Erythroblast (primary cell): ENCODE results near the gene CCL18.

Experiments
- GATA1 ChIP-seq: IDR thresholded peaks from 2 replicates; pipeline ENCODE4 v1.6.1; 2011; ENCODE audit warnings: low read depth, mild to moderate bottlenecking, control low read depth, low read length, moderate library complexity
- POLR2A ChIP-seq: IDR thresholded peaks from 2 replicates; pipeline ENCODE4 v1.6.1; 2011; ENCODE audit warnings: mild to moderate bottlenecking, low read length

GRCh38 chr17:36094746-36095145 lies 30.7 kb downstream of the CCL18 start:
- TF ChIP-seq POLR2A = no peak
- TF ChIP-seq GATA1 = no peak
